GM13977 (cell line): ENCODE measurements around the gene FITM1.

Experiments used
- DNase-seq: peaks from one replicate; pipeline ENCODE4 v3.0.0; 2012; ENCODE audit warnings: low spot score
- CTCF ChIP-seq: IDR thresholded peaks from 2 replicates; pipeline ENCODE4 v1.5.1; 2012; ENCODE audit warnings: mild to moderate bottlenecking, control low read depth; ENCODE audit not compliant: insufficient read depth; ENCODE audit errors: extremely low read depth, missing control alignments
- in situ Hi-C: fragments of 300-500 bp; cut with MboI; formaldehyde crosslinking; loops from one replicate; pipeline ENCODE4 v1.12.0; 2022; ENCODE audit warnings: low sequenced_read_pairs, low pct_unique_long_range_greater_than_20kb, mixed read lengths, inconsistent platforms; ENCODE audit not compliant: unreplicated experiment

FITM1 gene

GRCh38 chr14:24171422-24172260 lies 41.2 kb downstream of the FITM1 start, which contains the start of gene REC8:
REC8 (plus strand) TSS chr14:24172080; CDS start chr14:24172553, 473 bp downstream.
- DNase-seq = peak; percentile 98
- TF ChIP-seq CTCF = no peak
- in situ Hi-C loops = no loop called here

DNA sequence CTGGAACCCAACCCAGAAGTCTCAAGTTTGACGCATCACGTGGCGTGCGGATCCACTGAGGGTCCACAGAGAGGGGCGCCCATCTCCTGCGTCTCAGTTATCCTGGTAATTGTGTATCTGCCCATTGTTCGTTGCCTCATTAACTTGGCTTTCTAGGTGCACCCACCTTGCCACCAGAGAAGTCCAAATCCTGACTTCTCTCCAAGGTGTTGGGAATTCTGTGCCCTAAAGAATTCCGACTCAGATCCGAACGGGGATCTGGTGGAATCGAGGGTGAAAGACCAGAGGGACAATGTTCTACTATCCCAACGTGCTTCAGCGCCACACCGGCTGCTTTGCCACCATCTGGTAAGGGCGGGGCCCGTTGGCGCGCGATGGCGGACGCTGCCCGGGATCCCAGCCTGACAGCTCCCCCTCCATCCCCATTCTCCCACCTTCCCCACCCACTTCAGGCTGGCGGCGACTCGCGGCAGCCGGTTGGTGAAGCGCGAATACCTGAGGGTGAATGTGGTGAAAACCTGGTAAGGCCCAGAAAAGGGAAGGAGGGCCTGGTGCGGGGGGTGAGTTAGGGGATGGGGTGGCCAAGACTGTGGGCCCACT lies 41.9 kb downstream of the FITM1 start:
- in situ Hi-C loops = no loop called here
- TF ChIP-seq CTCF = no peak
- DNase-seq = no peak

DNA sequence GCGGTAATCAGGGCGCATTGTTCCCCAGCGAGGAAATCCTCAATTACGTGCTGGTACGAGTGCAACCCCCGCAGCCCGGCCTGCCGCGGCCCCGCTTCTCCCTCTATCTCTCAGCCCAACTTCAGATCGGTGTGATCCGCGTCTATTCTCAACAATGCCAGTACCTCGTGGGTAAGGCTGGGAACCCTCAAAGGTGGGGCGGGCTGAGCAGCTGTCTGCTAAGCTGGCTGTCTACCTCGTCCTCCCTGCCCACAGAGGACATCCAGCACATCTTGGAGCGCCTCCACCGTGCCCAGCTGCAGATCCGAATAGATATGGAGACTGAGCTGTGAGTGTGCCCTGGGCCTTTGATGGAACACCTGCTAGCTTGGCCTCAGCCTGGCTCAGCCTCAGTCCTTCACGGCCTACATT lies 42.4 kb downstream of the FITM1 start:
- TF ChIP-seq CTCF = no peak
- in situ Hi-C loops = no loop called here
- no peak for DNase-seq

- no peak for DNase-seq
- TF ChIP-seq CTCF = no peak
- in situ Hi-C loops = no loop called here
Measured at GRCh38 chr14:24176599-24176998, 46.1 kb downstream of the FITM1 start.

DNA sequence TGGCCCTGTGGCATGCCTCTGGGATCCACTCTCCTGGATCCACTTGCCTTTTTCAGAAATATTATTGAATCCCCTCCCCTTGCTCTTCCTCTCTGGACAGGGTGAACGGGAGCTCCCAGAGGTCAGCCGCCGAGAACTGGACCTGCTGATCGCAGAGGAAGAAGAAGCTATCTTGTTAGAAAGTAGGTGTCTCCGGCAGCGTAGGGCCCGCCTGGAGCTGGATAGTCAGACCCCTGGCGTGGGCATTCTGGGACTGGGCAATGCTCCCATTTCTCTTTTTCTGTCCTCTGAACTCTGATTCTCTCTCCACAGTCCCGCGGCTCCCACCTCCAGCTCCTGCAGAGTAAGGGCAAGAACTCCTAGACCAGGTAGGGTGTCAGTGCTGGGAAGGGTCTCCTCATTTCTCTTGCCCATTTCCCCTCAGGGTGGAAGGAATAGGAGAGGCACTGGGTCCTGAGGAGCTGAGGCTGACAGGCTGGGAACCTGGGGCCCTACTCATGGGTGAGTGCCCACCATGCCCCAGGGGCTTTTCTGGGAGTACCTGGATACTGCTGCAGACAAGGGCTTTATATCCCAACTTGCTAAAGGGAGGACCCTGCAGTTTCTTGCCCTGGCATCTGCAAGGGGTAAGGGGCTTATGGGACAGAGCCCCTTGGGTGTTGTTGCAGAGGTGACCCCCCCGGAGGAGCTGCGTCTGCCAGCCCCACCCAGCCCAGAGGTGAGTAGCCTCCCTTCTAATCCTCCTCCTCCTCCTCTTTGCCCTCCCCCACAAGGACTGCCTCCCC lies 46.8 kb downstream of the FITM1 start:
- DNase-seq = no peak
- TF ChIP-seq CTCF = no peak
- in situ Hi-C loops = no loop called here

- no peak for TF ChIP-seq CTCF
- in situ Hi-C loops = no loop called here
- DNase-seq = no peak
Measured at GRCh38 chr14:24177891-24178290, 47.4 kb downstream of the FITM1 start.
